Right atrium auricular region (tissue), 2 donors: ENCODE measurements around the gene NAV3. TPM values are rescaled to one million over a fixed set of nuclear protein-coding genes. Genes with fewer than 3 reads are reported as not detected.

Experiments used
- DNase-seq: peaks from one replicate; pipeline ENCODE4 v3.0.0-alpha.2; 2019; ENCODE audit warnings: low spot score
- H3K27ac ChIP-seq, 2 donors: fragments of 200-600 bp; sonication (generic); 1 replicate in 1 of 2; 2 replicates in 1 of 2; pipeline ENCODE4 v1.5.1; 2016 to 2019
- H3K27me3 ChIP-seq, 2 donors: fragments of 200-600 bp; sonication (generic); one replicate each; pipeline versions ENCODE4 v1.5.1 to v1.6.0; 2017 to 2019
- H3K36me3 ChIP-seq: fragments of 200-600 bp; sonication (generic); one replicate; pipeline ENCODE4 v1.5.1; 2016
- H3K4me1 ChIP-seq, 2 donors: fragments of 200-600 bp; sonication (generic); one replicate each; pipeline versions ENCODE4 v1.5.1 to v1.6.0; 2017 to 2019
- H3K4me3 ChIP-seq, 2 donors: fragments of 200-600 bp; sonication (generic); 1 replicate in 1 of 2; 2 replicates in 1 of 2; pipeline ENCODE4 v1.5.1; 2017 to 2019; ENCODE audit warnings: mild to moderate bottlenecking in 1 of 2, moderate library complexity in 1 of 2
- H3K9me3 ChIP-seq, 2 donors: fragments of 200-600 bp; sonication (generic); one replicate each; pipeline ENCODE4 v1.5.1; 2019
- CTCF ChIP-seq, 2 donors: fragments of 200-600 bp; sonication (generic); IDR thresholded peaks; one replicate each; pipeline ENCODE4 v1.5.1; 2019; ENCODE audit warnings: antibody characterized with exemption in 2 of 2
- total RNA-seq, 2 donors: library from RNA; depleted of rRNA; stranded (reverse); fragments of >200 nt; gene quantifications; one replicate each; pipeline ENCODE4 v1.1.0, GENCODE V29; 2016

NAV3 gene
- total RNA-seq, 2 donors from 2014 or later, result 4.4 to 5.1 TPM

- Histone ChIP-seq H3K27ac (no peak overlapping the region), H3K36me3 (no peaks in the 10 kb centered on the region), H3K27me3 (no peaks in the 10 kb centered on the region), H3K9me3 (no peaks in the 10 kb centered on the region), H3K4me1 (no peaks in the 10 kb centered on the region), H3K4me3 (no peak overlapping the region)
- TF ChIP-seq CTCF (IDR thresholded peaks at IDR 0.05), result no peak
- DNase-seq, result no peak
Observed at GRCh38 chr12:77915071-77915600, 84.4 kb downstream of the NAV3 start.

GRCh38 chr12:77916276-77916675 lies 85.6 kb downstream of the NAV3 start:
- Histone ChIP-seq H3K4me1 (no peaks in the 10 kb centered on the region), H3K9me3 (no peaks in the 10 kb centered on the region), H3K36me3 (no peaks in the 10 kb centered on the region), H3K27ac (no peak overlapping the region), H3K27me3 (no peaks in the 10 kb centered on the region), H3K4me3 (no peak overlapping the region)
- TF ChIP-seq CTCF (IDR thresholded peaks at IDR 0.05), result no peak
- no peak for DNase-seq

GRCh38 chr12:77918046-77918445 lies 87.4 kb downstream of the NAV3 start:
- DNase-seq, result no peak
- Histone ChIP-seq H3K4me1 (no peaks in the 10 kb centered on the region), H3K36me3 (no peaks in the 10 kb centered on the region), H3K27ac (no peak overlapping the region), H3K27me3 (no peaks in the 10 kb centered on the region), H3K9me3 (no peaks in the 10 kb centered on the region), H3K4me3 (no peak overlapping the region)
- TF ChIP-seq CTCF (IDR thresholded peaks at IDR 0.05), result no peak

GRCh38 chr12:77919450-77919849 lies 88.8 kb downstream of the NAV3 start:
- Histone ChIP-seq H3K4me3 (no peak overlapping the region), H3K9me3 (no peaks in the 10 kb centered on the region), H3K27ac (no peak overlapping the region), H3K27me3 (no peaks in the 10 kb centered on the region), H3K4me1 (no peaks in the 10 kb centered on the region), H3K36me3 (no peaks in the 10 kb centered on the region)
- DNase-seq, result no peak
- TF ChIP-seq CTCF (IDR thresholded peaks at IDR 0.05), result no peak

- Histone ChIP-seq H3K36me3 (no peaks in the 10 kb centered on the region), H3K9me3 (no peaks in the 10 kb centered on the region), H3K4me1 (no peaks in the 10 kb centered on the region), H3K4me3 (no peak overlapping the region), H3K27ac (no peak overlapping the region), H3K27me3 (no peaks in the 10 kb centered on the region)
- TF ChIP-seq CTCF (IDR thresholded peaks at IDR 0.05), result no peak
- no peak for DNase-seq
Observed at GRCh38 chr12:77923882-77924281, 93.2 kb downstream of the NAV3 start.

- Histone ChIP-seq H3K27ac (no peak overlapping the region), H3K27me3 (no peaks in the 10 kb centered on the region)
- no peak for TF ChIP-seq CTCF (IDR thresholded peaks at IDR 0.05)
Observed at GRCh38 chr12:77924703-77925102, 94.0 kb downstream of the NAV3 start.

More at GRCh38 chr12:77924703-77925102, 94.0 kb downstream of the NAV3 start:
- Histone ChIP-seq H3K36me3 (no peaks in the 10 kb centered on the region), H3K9me3 (no peaks in the 10 kb centered on the region), H3K4me1 (no peaks in the 10 kb centered on the region), H3K4me3 (no peak overlapping the region)
- DNase-seq, result no peak
